Dedifferentiated amniotic fluid mesenchymal stem cell (primary cell): ENCODE data around the gene ERCC1.
"Not testable (repeated sequence)": the region's sequence is repeated elsewhere in the genome, so short reads cannot be mapped to it uniquely, and the experiment has no call there.

Source experiments
- DNase-seq: peaks from one replicate; pipeline ENCODE4 v3.0.0-alpha.2; 2016; ENCODE audit errors: extremely low spot score

The ERCC1 gene

DNA sequence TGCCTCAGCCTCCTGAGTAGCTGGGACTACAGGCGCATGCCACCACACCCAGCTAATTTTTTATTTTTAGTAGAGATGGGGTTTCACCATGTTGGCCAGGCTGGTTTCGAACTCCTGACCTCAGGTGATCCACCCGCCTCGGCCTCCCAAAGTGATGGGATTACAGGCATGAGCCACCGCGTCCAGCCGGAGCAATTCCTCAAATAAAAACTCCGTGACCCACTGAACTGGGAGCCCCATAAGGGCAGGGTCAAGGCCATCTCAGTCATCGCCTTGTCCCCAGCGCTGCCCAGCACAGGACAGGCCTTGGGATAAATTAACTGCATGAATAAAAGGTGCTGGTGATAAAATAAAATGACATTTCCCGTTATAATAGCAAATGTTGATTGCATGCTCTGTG, 6.2 kb upstream of the ERCC1 start:
- not testable (repeated sequence) for DNase-seq

DNA sequence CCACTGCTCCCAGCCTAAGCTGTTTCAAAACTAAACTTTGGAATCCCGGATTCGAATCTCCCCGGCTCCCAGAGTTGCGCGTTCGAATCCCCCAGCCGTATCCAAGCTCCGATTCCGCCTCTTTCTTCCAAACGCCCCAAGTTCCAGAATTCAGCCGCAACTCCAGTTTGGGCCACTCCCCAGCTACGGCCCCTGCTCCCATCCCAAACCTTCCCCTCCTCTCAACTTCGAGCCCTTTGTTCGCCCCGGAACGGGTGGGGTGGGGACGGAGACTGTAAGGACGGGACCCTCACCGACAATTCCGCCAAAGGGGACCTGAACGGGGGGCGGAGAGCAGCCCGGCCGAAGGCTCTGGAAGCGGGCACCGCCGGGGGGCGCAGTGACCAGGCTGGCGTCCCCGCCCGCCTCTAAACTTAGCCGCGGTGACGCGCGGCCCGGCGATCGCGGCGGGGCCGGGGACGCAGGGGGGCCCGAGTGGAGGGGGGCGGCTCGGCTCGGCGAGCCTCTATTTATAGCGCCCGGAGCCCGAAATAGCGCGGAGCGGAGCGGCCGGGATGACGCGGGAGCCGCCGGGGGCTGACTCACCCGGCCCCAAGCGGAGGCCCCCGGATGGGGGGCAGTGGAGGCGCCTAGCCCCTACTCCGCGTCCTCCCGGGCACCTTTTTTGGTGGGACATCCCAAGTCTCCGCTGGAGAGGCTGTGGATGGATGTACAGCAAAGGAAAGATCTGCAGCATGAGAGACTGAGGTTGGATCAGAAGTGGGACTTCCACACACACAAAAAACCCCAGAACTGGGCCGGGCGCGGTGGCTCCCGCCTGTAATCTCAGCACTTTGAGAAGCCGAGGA, 4.9 kb upstream of the ERCC1 start:
- peak; percentile 27 for DNase-seq

DNA sequence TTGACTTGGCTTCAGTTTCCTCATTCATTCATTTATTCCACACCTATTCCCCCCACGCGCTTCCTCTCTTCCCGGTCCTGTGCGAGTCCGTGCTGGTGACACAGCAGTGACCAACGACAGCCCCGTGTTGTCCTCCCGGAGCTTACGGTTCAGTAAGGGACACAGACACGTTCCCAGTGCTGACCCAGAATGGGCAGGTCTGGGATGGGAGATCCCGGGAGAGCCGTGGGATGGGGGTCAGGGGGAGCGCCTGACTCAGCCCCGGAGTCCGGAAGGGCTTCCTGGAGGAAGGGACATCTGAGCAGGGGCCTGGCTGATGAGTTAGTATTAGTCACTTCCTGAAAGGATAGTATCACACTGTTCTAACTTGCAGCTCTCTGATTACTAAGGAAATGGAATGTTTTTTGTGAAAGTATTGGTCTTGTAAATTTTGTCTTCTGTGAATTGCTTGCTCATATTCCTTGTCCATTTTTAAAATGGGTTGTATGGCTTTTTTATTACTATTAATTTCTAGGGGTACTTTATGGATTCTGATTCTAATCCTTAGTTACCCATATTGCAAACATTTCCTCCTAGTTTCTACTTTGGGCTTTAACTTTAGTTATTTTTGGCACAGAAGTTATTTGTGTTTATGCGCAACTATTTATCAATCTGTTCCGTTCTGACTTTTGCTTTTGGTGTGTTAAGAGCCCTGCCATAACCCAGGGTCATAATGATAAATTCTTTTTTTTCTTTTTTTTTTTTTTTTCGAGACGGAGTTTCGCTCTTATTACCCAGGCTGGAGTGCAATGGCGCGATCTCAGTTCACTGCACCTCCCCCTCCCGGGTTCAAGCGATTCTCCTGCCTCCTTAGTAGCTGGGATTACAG, 708 bp upstream of the ERCC1 start:
- peak; percentile 84 for DNase-seq

DNA sequence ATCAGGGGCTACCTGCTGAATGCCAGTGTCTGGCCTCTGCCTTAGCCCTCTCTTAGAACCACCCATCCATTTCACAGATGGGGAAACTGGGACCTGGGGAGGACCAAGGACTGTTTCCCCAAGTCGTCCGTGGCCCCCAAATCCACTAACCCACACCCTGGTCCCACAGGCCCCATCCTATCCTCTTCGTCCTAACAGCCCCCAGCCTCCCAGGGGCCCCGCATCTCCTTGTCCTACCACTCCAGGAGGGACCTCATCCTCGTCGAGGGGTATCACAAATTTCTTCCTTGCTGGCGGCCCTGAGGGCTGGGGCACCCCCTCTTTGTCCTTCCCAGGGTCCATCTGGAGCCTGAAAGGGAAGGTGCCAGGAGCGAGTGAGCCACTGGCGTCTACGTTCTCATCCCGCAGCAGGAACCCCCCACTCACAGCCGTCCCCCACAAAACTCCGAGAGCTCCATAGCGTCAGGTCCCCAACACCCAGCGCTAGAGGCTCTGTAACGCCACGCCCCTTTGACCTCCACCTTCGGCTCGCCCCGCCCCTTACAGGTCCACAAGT, 606 bp downstream of the ERCC1 start:
- no peak for DNase-seq

DNA sequence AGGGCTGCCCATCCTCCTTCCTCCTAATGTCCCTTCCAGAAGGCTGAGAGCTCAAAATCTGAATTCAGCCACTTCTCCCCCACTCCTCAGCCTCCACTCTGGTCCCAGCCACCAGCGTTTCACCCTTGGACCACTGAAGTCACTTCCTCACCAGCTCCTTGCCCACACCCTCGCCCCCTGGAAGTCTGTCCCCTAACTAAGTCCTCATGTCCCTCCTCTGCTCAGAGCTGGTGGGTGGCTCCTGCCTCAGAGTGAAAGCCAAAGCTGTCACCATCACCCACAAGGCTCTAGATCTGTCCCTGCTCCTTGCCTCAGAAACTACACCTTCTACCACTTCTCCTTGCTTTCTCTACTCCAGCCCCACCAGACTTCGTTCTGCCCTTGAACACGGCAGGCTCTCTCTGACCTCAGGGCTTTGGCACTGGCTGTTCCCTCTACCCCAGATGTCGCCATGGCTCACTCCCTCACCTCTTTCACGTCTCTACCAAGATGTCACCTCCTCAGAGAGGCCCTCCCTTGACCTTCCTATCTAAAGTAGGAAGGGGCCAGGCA, 1.7 kb downstream of the ERCC1 start:
- no peak for DNase-seq

DNA sequence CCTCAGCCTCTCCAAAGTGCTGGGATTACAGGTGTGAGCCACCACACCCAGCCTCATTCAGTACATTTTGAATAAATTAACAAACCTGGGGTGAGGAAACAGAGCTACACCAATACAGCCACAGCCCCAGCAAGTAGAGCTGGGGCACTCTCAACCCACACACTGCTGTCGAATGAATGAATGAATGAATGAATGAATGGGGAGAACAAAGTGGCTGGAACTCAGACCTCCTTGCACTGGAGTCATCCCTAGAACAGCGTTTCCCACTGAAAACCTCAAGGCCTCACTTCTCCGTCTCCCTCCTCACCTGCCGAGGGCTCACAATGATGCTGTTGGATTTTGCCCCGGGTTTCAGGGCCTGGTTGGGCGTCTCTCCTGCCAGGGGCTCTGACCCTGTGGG, 2.8 kb downstream of the ERCC1 start:
- DNase-seq: no peak

DNA sequence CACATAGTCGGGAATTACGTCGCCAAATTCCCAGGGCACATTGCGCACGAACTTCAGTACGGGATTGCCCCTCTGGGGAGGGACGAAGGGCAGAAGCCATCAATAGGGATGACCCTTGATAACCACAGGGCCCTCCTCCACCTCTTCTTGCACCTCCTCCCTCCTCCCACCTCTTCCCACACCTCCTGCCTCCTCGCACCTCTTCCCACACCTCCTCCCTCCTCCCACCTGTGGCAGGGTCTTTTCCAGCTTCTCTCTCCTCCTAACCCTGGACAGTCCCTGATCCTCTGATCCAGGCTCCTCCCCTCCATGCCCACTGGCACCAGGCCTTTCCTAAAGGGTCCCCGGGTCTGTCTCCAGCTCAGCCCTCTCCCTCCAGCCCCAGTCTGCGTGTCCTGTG, 3.4 kb downstream of the ERCC1 start:
- no peak for DNase-seq

DNA sequence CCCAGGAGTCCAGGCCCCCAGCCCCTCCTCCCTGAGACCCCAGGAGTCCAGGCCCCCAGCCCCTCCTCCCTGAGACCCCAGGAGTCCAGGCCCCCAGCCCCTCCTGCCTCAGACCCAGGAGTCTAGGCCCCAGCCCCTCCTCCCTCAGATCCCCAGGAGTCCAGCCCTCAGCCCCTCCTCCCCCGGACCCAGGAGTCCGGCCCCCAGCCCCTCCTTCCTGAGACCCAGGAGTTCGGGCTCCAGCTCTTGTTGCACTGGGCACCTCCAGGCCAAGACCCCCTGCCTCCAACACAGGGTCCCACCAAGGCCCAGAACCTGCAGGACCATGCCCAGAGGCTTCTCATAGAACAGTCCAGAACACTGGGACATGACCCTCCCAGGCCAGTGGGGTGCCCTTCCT, 3.8 kb downstream of the ERCC1 start:
- DNase-seq: no peak

DNA sequence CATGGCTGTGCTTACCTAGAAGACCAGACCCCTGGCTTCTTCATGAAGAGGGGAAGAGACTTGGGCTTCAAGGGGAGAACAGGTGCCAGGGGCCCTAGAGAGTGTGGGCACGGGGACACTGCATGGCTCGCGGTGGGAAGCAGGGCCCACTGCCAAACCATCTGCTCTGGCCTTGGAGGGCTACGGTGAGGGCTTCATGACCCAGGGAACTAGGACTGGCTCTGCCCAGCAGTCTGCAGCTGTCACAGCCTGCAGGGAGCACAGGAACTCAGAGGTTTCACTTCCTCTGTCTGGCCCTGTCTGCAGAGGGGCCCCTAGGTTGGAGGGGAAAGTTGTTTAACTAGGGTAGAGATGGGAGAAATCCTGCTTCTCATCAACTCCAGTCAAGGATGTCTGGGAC, 4.3 kb downstream of the ERCC1 start:
- DNase-seq: no peak

DNA sequence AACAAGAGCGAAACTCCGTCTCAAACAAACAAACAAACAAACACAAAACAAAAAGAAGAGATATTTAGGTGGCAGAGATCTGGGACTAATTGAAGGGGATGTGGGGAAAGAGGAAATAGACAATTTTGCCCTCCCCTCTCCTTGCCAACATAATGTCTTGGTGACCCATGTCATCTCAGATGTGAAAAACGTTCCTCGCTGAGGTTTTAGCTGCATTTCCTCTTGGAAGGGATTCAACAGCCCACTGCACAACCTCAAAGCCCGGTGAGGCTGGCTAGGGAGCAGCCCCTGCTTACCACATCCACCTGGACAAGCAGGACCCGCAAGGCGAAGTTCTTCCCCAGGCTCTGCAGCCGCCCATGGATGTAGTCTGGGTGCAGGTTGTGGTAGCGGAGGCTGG, 4.9 kb downstream of the ERCC1 start:
- DNase-seq: no peak

DNA sequence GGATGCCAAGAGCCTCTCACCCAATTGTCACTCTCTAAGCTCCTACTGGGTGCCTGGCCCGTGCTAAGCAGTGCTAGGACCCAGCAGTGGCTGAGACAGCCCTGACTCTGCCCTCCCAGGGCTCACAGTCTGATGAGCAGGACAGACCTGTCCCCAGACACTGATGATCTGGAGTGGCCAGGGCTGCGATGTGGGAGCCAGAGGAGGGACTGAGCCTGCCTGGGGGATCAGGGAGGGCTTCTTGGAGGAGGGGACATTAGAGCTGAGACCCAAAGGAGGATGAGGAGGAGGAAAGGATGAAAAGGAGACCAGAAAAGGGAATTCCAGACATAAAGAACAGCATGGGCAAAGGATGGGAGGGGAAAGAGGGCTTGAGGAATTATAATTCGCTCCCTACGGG, 6.6 kb downstream of the ERCC1 start:
- no peak for DNase-seq

DNA sequence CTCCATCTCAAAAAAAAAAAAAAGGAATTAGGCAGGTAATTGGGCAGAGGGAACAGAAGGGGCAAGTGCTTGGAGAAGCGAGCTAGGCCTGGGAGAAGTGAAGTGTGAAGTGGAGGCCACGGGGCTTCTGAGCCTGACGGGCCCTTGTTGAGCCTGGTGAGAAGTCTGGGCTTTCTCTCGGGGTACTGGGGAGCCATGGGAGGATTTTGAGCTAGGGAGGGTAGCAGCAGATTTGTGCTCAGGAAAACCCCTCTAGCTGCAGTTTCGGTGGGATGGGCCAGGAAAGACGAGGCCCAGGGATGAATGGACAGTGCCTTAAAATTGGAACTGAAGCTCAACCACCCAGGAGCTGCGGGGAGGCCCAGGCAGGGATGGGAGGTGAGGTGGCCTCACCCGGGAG, 9.2 kb downstream of the ERCC1 start:
- no peak for DNase-seq

DNA sequence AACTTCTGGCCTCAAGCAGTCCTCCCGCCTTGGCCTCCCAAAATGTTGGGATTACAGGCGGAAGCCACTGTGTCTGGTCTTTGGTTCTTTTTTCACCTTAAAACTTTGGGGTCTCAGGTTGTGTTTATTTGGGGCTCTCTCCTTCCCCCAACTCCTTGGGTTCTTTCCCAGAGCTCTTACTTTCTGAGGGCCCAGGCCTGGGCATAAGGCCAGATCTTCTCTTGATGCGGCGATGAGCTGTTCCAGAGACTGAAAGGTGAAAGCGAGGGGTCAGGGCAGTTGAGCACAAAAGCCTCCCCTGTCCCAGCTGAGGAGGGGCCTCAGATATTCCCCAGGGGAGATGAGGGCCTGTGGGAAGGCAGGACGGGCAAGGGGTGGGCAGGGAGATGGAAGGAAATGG, 10.2 kb downstream of the ERCC1 start:
- DNase-seq: no peak

DNA sequence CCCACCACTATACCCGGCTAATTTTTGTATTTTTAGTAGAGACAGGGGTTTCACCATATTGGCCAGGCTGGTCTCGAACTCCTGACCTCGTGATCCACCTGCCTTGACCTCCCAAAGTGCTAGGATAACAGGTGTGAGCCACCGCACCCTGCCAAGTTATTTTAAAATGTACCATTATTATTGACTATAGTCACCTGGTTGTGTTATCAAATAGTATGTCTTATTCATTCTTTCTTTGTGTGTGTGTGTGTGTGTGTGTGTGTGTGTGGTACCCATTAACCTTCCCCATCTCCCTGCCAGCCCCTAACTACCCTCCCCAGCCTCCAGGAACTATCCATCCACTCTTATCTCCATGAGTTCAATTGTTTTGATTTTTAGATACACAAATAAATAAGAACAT, 13.4 kb downstream of the ERCC1 start:
- DNase-seq: not testable (repeated sequence)

DNA sequence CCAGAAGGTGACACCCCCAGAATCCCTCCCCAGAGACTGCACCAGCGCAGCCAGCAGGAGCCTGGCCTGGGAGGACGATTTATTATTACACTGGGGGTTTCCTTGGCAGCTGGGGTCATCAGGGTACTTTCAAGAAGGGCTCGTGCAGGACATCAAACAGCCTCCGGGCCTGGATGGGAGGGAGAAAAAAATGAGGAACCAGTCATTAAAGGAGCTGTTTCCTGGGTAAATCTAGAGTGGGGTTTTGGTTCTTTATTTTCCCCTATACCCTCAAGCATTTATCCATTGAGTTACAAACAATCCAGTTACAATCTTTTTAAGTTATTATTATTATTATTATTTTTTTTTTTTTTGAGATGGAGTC, 14.2 kb downstream of the ERCC1 start:
- no peak for DNase-seq

DNA sequence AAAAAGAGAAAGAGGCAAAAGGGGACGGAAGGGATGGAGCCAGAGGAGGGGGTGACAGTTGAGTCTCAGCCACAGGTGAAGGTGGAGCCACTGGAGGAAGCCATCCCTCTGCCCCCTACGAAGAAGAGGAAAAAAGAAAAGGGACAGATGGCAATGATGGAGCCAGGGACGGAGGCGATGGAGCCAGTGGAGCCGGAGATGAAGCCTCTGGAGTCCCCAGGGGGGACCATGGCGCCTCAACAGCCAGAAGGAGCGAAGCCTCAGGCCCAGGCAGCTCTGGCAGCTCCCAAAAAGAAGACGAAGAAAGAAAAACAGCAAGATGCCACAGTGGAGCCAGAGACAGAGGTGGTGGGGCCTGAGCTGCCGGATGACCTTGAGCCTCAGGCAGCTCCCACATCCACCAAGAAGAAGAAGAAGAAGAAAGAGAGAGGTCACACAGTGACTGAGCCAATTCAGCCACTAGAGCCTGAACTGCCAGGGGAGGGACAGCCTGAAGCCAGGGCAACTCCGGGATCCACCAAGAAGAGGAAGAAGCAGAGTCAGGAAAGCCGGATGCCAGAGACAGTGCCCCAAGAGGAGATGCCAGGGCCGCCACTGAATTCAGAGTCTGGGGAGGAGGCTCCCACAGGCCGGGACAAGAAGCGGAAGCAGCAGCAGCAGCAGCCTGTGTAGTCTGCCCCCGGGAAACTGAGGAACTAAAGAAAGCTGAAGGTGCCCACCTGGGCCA, 14.7 kb downstream of the ERCC1 start:
- DNase-seq: no peak

DNA sequence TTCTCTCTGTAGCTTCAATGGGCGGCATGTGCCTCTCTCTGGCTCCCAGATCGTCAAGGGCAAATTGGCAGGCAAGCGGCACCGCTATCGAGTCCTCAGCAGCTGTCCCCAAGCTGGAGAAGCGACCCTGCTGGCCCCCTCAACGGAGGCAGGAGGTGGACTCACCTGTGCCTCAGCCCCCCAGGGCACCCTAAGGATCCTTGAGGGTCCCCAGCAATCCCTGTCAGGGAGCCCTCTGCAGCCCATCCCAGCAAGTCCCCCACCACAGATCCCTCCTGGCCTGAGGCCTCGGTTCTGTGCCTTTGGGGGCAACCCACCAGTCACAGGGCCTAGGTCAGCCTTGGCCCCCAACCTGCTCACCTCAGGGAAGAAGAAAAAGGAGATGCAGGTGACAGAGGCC, 15.6 kb downstream of the ERCC1 start:
- no peak for DNase-seq

DNA sequence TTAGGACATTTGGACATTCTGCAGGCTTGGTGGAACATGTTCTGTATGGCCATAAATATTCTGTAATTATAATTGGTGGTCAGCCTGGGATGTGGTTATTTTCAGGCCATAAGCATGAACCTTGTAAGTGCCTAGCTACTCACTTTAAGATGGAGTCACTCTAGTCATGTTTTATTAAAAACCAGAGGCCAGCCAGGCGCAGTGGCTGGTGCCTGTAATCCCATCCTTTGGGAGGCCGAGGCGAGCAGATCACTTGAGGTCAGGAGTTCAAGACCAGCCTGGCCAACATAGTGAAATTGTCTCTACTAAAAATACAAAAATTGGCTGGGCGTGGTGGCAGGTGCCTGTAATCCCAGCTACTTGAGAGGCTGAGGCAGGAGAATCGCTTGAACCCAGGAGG, 16.1 kb downstream of the ERCC1 start:
- DNase-seq: not testable (repeated sequence)

DNA sequence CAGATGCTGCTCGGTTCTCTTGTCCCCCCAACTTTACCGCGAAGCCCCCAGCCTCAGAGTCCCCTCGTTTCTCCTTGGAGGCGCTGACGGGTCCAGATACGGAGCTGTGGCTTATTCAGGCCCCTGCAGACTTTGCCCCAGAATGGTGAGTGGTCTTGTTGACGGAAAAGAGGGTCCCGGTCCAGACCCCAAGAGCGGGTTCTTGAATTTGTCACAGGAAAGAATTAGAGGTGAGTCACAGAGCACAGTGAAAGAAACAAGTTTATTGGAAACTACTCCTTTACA, 16.7 kb downstream of the ERCC1 start:
- DNase-seq: no peak

DNA sequence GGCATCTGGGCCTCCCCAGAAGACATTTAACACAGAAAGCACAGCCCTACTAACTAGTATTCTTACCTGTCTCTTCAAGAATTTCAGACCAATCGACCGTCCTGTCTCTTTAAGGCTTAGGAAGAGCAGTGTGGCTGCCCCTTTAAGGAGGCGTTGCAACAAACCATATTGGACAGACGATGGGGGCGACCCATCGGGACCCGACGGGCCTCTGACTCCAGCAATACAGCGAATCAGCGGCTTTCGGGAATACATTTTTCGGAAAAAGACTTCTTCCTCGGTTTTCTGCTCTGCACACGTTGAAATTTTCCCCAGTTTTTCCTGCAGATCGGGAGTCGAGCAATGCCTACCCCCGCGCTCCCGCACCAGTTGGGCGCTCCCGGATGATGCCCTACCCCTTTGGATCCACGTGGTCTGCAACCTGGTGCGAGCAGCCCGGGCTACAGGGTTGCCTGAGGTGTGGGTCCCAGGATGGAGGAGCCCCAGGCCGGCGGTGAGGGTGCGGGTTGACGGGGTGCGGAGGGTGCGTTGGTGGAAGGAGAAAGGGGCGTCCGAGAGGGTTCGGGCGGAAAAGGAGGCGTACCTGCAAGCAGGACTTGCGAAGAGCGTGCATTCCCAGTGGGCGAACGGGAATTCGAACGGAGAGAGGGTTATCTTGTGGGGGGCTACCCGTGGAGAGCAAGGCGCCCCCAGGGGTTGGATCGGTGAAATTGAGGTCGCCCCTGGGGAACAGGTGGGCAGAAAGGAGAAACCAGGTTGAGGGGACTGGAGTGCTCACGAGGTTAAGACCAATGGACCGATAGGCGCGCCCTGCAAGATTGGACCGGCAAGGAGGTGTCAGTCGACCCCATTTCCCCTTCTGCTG, 17.3 kb downstream of the ERCC1 start, which contains the start of gene POLR1G:
Gene POLR1G, plus strand, starts transcription at position 419 of the 865 bp plus-strand sequence. Its CDS starts 53 bp downstream, at position 472.
- DNase-seq: peak; percentile 67
